ENCODE data around the gene NPHP4. TPM values are rescaled to one million over a fixed set of nuclear protein-coding genes. Genes with fewer than 3 reads are reported as not detected.

NPHP4 gene
- 10 to 100 TPM in 2 of 4 donors, 1 to 10 TPM in 2; 6.7 to 19.9 (median 10.5) TPM for total RNA-seq

DNA sequence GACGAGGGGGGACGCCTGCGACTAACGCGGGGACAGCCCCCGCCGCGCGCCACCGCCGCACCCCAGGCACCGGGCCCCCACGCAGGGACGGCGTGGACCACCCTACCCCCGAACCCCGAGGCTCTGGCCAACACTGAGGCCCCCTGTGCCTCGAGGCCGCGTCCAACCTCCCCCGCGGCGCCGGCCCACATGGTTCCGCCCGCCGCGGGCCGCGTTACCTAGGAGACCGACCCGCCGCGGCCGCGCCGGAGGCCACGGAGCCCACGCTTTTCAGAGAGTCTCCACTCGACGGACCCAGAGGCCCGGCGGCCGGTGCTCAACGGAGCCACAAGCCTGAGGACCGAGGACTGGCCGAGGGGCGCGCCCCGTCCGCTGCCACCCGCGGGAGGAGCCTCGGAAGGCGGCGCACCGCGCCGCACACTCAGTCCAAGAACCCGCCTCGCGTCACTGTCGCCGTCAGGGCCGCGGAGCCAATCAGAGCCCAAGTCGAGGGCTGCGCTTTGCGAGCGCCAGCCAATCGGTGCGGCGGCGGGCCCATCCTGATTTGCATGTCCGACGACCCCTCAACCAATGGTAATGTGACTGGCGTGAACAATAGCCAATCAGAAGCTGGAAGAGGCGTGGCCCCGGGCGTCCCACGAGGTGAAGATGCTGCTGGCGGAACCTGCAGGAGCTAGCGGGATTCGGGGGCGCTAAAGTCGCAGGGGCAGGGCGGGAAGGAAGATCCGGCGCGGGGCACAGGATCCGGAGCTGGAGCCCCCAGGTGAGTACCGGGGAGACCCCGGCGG is at the start of gene NPHP4:
Gene NPHP4, minus strand, starts transcription at position 400 of the 788 bp plus-strand sequence. CDS start 6,136 bp downstream, outside the sequence.
- Histone ChIP-seq H3K4me3 (peak within 1 kb of the TSS; percentile 71 to 85 (median 78)), H3K4me1 (peaks cover 11 to 20% (median 19%) of the 10 kb centered on the region in 4 donors), H3K27ac (peak within 1 kb of the TSS; percentile 89 to 95 (median 90)), H3K36me3 (no peaks in the 10 kb centered on the region), H3K9me3 (no peaks in the 10 kb centered on the region), H3K27me3 (peaks cover 13% of the 10 kb centered on the region)
- DNase-seq: peak; percentile 99
- peak; percentile 25 for TF ChIP-seq POLR2A (IDR thresholded peaks at IDR 0.05)
- TF ChIP-seq EP300 (IDR thresholded peaks at IDR 0.05; ENCODE audit: low read depth): no peak
- TF ChIP-seq POLR2AphosphoS5 (IDR thresholded peaks at IDR 0.05): peak; percentile 49 to 65 (median 56)
- TF ChIP-seq, protein P1, sequence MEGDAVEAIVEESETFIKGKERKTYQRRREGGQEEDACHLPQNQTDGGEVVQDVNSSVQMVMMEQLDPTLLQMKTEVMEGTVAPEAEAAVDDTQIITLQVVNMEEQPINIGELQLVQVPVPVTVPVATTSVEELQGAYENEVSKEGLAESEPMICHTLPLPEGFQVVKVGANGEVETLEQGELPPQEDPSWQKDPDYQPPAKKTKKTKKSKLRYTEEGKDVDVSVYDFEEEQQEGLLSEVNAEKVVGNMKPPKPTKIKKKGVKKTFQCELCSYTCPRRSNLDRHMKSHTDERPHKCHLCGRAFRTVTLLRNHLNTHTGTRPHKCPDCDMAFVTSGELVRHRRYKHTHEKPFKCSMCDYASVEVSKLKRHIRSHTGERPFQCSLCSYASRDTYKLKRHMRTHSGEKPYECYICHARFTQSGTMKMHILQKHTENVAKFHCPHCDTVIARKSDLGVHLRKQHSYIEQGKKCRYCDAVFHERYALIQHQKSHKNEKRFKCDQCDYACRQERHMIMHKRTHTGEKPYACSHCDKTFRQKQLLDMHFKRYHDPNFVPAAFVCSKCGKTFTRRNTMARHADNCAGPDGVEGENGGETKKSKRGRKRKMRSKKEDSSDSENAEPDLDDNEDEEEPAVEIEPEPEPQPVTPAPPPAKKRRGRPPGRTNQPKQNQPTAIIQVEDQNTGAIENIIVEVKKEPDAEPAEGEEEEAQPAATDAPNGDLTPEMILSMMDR (IDR thresholded peaks at IDR 0.05): peak in 1 of 5 experiments; percentile 9
- 1% methylated on average over 65 of the region's 94 CpGs; no CpG with 5 or more reads in 1 of the 2 donors for WGBS, 2 donors (ENCODE audit: low coverage in 1 of 2)
- intact Hi-C loops (cut with DNase I; ENCODE audit: low total_unique reads): no loop called here
- in situ Hi-C loops (cut with MboI; ENCODE audit: low pct_ligation_motif_present in 1 of 4, low pct_unique_long_range_greater_than_20kb in 1 of 4, low sequenced_read_pairs in 3 of 4): no loop called here

DNA sequence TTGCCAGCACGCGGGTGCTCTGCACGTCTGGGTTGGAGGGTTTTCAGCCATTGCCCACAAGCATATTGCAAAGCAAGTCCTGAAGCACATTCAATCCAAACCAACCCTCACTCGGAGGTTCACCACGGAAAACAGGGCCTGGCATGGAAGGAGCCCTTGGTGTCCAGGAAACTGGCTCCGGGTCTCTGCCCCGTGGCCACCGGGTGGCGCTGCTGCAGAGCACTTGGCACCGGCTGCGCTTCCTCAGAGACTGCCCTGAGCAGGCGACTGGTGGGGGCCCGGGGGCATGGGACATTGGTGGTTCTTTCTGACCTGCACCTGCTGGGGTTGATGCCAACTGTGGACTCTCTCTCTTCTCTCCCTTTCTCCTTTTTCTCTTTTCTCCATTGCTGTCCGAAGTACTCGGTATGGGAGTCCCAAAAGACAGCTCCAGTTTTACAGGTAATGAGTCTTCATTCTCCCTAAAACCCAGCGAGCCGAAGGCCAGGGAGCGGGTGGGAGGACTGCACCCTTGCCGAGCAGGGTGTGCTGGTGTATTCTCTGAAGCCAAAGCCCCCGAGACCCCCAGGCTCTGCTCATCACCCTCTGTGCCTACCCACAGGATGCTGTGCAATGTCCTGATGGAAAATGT is 49.3 kb upstream of the NPHP4 start:
- H3K27me3 ChIP-seq: no peaks in the 10 kb centered on the region
- H3K27ac ChIP-seq: no peak overlapping the region
- WGBS, 2 donors (ENCODE audit: low coverage in 1 of 2): 60 to 66% methylated on average over 1 to 15 of the region's 20 CpGs
- no peak overlapping the region for H3K4me3 ChIP-seq
- intact Hi-C loops (cut with DNase I; ENCODE audit: low total_unique reads) (no loop called here), in situ Hi-C loops (cut with MboI; ENCODE audit: low pct_ligation_motif_present in 1 of 4, low pct_unique_long_range_greater_than_20kb in 1 of 4, low sequenced_read_pairs in 3 of 4) (loop anchor here in 2 of 4 donors (25.0 kb wide), 1 partner anchor 296 kb away; no protein-coding TSS in a partner anchor)
- no peaks in the 10 kb centered on the region for H3K36me3 ChIP-seq
- DNase-seq: peak; percentile 43
- no peaks in the 10 kb centered on the region for H3K4me1 ChIP-seq
- no peak for TF ChIP-seq POLR2A (IDR thresholded peaks at IDR 0.05)
- TF ChIP-seq, protein P1 (IDR thresholded peaks at IDR 0.05): peak; percentile 39 to 59 (median 49)
- no peaks in the 10 kb centered on the region for H3K9me3 ChIP-seq

DNA sequence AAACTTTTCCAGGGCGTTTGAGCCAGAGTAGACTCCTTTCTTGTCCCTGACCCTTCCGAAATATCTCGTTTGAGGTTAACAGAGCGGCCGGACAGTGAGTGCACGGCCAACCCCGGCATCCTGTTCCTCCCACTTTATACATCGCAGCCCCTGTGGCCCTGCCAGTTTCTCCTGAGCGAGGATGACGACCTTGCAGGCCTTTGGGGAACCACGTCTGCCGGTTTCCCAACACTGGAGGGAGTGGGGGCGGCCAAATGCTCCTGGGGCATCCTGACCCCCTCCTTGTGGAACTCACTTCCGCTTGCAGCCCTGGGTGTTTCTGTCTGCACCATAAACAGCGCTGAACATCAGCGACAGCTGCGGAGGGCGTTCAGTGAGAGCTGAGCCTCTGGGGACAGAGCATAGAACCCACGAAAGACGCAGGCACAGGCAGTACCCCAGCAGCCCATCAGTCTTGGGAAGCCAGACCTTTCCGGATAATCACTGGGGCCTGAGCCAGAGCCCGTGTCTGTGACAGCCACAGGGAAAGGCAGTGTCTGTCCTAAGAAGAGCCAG is 48.7 kb upstream of the NPHP4 start:
- in situ Hi-C loops (cut with MboI; ENCODE audit: low pct_ligation_motif_present in 1 of 4, low pct_unique_long_range_greater_than_20kb in 1 of 4, low sequenced_read_pairs in 3 of 4): loop anchor here in 2 of 4 donors (25.0 kb wide), 1 partner anchor 296 kb away; no protein-coding TSS in a partner anchor
- no peak overlapping the region for H3K4me3 ChIP-seq
- no peaks in the 10 kb centered on the region for H3K9me3 ChIP-seq
- H3K27me3 ChIP-seq: no peaks in the 10 kb centered on the region
- no peak for TF ChIP-seq EP300 (IDR thresholded peaks at IDR 0.05; ENCODE audit: low read depth)
- TF ChIP-seq, protein P1 (IDR thresholded peaks at IDR 0.05): no peak
- TF ChIP-seq POLR2AphosphoS5 (IDR thresholded peaks at IDR 0.05): no peak
- TF ChIP-seq POLR2A (IDR thresholded peaks at IDR 0.05): no peak
- no peak for DNase-seq
- WGBS, 2 donors (ENCODE audit: low coverage in 1 of 2): 94% methylated on average over 22 of the region's 22 CpGs; no CpG with 5 or more reads in 1 of the 2 donors
- no peak overlapping the region for H3K27ac ChIP-seq
- H3K4me1 ChIP-seq: no peaks in the 10 kb centered on the region
- intact Hi-C loops (cut with DNase I; ENCODE audit: low total_unique reads): no loop called here
- no peaks in the 10 kb centered on the region for H3K36me3 ChIP-seq

DNA sequence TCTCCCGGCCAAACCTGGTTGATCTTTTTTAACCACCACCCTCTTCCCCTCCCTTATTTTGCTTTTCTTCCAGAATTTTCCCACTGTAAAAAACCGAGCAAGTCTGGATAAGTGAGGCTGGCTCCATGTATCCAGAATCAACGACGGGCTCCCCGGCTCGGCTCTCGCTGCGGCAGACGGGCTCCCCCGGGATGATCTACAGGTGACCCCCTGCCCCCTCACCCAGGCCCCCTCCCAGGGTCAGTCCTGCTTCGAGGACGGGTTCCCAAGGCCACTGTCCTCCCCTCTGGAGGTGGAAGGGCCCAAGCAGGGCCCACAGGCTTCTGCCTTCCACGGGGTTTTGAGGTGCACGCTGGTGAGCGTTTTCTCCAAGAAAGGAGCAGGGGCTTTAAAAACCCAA is 48.2 kb upstream of the NPHP4 start:
- no peak overlapping the region for H3K4me3 ChIP-seq
- no peak for TF ChIP-seq POLR2AphosphoS5 (IDR thresholded peaks at IDR 0.05)
- TF ChIP-seq, protein P1 (IDR thresholded peaks at IDR 0.05): no peak
- no peak for TF ChIP-seq EP300 (IDR thresholded peaks at IDR 0.05; ENCODE audit: low read depth)
- no peak for TF ChIP-seq POLR2A (IDR thresholded peaks at IDR 0.05)
- in situ Hi-C loops (cut with MboI; ENCODE audit: low pct_ligation_motif_present in 1 of 4, low pct_unique_long_range_greater_than_20kb in 1 of 4, low sequenced_read_pairs in 3 of 4) (loop anchor here in 2 of 4 donors (25.0 kb wide), 1 partner anchor 297 kb away; no protein-coding TSS in a partner anchor), intact Hi-C loops (cut with DNase I; ENCODE audit: low total_unique reads) (no loop called here)
- DNase-seq: no peak
- no peaks in the 10 kb centered on the region for H3K4me1 ChIP-seq
- no peak overlapping the region for H3K27ac ChIP-seq
- WGBS, 2 donors (ENCODE audit: low coverage in 1 of 2): 88% methylated on average over 15 of the region's 15 CpGs; no CpG with 5 or more reads in 1 of the 2 donors
- no peaks in the 10 kb centered on the region for H3K9me3 ChIP-seq
- no peaks in the 10 kb centered on the region for H3K27me3 ChIP-seq
- H3K36me3 ChIP-seq: no peaks in the 10 kb centered on the region

All from transverse colon (tissue), 4 donors.